NCI-H1092 (cell line): ENCODE data around the gene RCAN2.
"Not testable (repeated sequence)": the region's sequence is repeated elsewhere in the genome, so short reads cannot be mapped to it uniquely, and the experiment has no call there.

ENCODE experiments used
- DNase-seq: peaks from one replicate; lab custom pipeline; 2025; lab: John Stamatoyannopoulos, UW

Gene RCAN2

DNA sequence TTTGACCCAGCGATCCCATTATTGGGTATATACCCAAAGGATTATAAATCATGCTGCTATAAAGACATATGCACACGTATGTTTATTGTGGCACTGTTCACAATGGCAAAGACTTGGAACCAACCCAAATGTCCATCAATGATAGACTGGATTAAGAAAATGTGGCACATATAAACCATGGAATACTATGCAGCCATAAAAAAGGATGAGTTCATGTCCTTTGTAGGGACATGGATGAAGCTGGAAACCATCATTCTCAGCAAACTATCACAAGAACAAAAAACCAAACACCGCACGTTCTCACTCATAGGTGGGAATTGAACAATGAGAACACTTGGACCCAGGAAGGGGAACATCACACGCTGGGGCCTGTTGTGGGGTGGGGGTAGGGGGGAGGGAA is 103.5 kb downstream of the RCAN2 start:
- DNase-seq: not testable (repeated sequence)

DNA sequence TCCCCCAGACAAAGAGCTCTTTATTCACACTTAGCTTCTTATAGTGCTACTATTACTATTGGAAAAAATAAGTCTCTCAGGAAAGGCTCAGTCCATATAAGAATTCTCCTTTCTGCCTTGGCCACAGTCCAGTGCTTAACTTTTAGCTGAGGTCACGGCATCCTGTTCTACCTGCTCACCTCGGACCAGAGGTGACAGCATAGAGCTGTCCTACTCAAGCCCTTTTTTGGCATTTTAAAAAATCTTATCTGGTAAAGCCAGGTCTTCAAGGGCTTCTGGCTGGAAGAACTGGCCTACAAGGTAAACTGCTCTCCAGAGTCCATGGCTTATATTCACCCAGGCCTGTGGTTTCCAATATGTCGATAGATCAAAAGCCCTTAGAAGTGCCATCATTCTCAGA is 109.7 kb downstream of the RCAN2 start:
- no peak for DNase-seq

DNA sequence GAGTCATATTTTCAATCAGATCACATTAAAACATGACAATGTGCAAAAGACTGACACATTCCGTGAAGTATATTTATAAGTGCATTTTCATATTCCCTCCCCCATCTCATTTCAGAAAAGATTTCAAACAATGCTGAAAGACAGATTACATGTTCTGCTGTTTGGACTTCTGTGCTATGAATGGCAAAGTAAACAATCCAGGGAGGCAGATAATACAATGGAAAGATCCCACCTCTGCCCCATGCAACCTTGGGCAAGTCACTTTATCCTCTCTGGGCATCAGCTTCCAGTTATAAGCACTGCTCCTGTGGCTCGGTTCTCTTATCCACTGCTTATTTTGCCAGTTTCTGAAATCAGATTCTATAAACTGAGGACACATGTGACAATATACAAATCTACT is 110.2 kb downstream of the RCAN2 start:
- no peak for DNase-seq

DNA sequence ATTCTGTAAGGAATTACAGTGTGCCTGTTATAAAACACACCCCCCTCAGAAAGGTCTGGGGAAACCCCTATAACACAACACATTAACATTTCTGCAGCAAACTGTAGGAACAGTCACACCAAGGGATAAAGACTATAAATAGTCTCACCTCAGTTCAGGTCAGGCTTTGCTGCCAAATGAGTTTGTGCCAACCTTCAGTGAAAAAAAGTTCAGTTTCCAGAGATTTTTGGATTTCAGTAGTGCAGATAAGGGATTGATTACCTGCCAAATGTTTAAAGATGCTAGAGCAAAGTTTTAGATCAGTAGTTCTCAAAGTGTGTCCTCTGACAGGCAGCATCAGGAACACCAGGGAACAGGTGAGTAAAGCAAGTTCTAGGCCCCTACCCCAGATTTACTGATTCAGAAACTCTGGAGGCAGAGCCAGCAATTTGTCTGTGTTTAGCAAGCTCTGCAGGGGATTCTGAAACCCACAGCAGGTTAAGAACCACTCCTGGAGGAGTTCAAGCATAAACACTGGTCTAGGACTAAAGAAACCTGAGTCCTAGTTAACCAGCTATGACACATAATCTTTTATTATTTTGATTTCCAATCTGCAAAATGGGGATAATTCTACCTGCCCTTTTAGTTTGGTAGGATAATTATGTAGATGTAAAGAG is 111.0 kb downstream of the RCAN2 start:
- no peak for DNase-seq

DNA sequence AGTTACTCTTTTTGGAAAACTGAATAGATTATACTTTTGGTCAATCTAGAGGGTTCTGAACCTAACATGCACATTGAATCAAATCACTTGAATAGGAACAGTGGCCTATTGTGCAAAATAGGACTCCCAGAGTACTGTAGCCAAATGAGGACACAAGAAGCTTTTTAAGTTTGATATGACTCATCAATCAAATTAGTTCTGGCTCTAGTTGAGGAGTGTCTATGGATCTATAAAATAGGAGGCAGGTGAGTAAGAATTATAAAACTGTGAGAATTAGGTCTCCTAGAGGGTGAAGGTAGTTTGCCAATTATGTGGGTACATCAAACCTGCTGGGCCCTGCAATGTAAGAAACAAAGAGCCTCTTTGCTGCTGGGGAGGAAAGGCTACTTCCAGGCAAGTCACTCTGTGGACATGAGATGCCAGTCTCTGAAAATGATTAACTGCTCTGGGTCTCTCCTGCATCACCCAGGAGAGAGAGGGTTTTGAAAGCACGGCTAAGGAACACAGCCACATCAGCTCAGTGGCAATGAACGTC is 112.3 kb downstream of the RCAN2 start:
- DNase-seq: no peak

DNA sequence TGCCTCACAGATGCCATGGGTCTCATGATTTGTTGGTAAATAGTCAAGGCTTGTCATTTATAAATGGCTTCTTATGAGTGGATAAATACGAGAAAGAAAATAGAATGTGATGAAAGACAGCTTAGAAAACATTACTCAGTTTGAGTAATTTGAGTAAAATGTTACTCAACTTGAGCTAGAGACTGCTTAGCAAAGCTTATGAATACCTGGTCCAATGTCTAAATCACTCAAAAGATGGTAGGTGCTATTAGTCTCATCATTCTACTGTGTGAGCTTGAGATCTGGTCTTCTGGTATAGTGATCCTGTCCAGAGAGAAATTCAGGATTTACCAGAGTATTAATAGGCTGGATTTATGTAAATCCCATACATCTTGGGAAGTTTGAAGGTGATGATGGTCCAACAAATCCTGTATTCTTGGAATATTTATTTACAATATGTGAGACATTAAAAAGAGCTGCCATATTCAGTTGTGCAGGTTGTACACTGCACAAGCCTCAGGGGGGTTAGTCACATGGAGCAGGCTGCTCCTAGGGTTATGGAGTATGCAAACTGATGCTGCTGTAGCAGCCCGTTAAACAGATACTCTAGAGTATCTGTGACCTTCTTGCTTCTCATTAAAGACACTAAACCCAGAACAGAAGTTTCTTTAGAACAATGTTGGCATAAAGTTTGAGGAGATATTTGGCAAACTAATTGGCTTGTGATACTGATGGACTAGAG is 112.9 kb downstream of the RCAN2 start:
- DNase-seq: no peak

DNA sequence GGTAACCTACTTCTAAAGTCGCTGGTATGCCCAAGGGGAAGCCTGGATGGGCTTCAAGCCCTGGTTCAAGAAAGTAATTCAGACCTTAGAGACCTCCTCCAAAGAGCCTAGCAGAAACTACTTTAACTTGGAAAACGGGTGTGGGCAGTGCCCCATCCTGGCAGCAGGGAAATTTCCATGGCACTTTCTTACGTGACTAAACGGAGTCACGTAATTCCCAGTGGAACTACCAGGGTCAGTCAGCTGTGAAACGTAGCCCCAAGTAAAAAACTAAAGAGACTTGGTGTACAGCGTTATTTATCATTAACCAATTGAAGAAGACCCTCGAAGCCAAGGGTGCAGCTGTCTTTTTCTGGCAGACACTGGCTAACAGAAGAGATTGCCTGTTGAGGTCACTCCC is 114.0 kb downstream of the RCAN2 start:
- DNase-seq: no peak

DNA sequence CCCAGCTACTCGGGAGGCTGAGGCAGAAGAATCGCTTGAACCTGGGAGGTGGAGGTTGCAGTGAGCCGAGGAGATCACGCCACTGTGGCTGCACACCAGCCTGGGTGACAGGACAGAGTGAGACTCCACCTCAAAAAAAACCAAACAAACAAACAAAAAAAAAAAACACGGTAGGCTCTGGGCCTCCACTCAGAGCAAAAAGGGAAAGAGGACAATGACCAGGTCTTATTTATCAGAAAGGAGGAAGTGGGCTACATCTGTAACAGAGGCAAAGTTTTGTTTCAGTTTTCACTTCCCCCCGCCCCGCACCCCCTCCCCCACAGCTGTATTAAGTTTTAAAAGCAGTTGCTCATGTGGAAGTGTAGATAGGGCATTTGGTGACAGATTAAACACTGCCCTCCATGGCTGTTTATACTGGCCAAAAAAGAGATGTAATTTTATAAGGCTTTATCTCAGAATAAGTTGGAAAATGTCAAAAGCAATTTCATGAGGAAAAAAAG is 114.6 kb downstream of the RCAN2 start:
- DNase-seq: no peak

DNA sequence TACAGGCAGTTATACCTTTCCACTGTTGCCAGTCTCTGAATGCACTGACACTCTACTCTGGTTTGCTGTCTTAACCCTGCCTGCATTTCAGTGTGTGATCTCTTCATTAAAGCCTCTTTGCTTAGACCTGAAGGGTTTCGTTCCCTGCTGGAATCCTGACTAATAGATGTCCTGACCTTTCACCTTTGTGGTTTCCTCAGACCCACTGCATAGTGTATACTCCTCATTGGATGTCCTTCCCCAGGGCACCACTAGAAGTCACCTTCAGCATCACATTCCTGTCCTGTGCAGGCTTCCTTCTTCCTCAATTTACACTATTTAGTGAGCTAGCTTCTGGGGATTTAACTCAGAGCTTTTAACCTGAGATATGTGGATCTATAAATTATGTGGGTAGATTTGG is 120.6 kb downstream of the RCAN2 start:
- no peak for DNase-seq

DNA sequence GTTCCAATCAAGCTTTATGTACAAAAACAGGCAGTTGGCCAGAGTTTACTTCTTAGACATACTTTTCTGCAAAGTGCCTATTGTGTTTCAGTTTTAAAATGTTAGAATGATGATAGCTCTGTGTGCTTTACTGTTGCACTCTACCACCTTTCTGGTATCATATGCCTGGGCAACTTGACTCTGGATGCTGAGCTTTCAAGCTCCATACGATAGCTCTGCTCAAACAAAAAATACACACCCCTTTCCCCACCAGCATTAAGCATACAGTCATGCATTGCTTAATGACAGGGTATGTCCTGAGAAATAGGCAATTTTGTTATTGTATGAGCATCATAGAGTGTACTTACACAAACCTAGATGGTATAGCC is 123.1 kb downstream of the RCAN2 start:
- DNase-seq: peak; percentile 17

DNA sequence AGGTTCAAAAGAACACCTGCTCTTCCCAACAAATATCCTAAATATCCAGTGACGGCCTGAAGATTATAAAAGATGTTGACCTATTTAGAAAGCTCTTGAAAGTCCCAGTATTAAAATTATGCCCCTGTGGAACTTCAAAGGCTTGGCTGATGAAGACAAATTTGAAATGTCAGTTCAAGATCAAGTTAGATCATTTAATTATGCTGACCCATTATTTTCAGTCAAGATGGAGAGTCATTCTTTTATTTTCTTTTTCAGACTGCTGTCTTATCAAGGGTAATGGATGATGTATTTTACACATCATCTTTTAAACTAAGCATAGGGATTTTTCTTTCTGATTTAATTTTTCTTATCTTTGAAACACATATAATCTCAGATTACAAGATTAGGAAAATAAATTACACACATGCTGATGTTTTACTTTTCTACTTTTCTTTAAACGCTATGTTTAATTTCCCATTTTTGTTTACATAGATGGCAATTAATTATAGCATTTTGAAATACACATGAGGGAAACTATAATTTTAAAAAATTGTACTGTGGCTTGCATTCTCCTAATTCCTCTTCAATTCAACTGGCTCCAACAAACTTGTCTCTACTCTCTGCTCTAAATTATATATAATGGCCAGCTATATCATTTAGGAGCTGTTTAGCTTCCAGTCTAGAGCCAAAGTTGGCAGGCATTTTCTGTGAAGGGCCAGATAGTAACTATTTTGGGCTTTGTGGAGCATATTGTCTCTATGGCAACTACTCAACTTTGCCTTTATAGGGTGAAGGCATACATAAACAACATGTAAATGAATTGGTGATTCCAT is 123.7 kb downstream of the RCAN2 start:
- DNase-seq: no peak

DNA sequence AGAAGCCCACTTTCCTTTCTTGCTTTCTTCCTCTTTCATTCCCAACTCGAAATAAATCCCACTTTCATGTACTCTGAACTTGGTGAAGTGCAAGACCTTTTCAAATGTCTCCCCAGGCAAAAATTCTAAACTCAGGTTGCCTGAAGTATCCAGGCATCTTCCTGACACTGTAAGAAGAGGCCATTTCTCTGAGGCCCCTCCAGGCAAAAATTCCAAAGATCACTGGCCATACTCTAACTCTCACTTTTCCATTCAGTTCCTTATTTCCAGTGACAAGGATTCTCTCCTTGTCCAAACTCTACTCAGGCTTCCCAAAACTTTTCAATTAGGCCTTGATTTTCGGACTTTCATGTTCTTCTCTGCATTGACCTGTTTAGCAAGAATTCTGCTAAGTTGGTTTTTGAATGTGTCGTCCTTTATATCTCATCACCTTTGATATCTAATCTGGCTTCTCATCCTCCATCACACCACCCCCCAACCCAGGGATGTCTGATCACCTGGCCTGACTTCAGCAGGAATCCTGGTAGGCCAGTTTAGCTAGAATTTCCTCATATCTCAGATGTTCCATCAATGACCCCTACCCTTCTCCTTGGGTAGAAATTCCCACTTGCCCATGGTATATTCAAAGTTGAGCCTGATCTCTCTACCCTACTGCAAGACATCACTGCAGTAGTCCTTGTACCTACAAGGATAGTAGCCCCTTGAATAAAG is 124.9 kb downstream of the RCAN2 start:
- DNase-seq: no peak

DNA sequence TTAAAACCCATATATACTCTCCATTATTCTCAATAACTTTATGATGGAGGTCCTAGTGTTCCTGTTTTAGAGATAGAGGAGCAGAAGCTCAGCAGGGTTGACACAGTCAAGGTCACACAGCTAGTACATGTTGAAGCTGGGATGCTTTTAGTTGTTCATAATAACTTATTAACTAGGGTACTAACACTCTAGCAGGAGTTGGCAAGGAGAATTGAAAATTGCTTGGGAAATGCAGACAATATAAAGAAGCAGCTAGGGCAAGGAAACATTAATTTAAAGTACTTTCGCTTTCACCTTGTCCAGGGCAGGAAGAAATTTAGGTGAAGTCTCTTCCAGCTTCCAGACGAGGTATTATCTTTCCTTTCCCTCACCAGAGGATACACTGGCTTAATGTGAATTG is 133.7 kb downstream of the RCAN2 start:
- no peak for DNase-seq

DNA sequence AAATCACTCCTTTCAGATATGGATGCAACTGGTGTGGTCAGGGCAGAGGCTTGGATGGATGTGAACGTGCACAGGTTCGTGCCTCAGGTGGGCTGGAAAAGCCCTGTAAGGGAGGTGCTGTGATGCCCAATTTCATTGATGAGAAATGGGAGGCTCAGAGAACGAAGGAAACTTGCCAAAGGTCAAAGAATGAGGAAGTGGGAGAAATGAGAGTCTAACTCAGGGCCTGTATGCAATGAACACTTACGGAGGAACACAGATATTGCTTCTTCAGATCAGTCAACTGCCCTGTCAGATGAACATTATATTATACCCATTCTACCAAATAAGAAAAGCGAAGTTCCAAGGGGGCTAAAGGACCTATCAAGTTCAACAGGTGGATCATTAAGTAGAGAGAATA is 134.7 kb downstream of the RCAN2 start:
- DNase-seq: no peak

DNA sequence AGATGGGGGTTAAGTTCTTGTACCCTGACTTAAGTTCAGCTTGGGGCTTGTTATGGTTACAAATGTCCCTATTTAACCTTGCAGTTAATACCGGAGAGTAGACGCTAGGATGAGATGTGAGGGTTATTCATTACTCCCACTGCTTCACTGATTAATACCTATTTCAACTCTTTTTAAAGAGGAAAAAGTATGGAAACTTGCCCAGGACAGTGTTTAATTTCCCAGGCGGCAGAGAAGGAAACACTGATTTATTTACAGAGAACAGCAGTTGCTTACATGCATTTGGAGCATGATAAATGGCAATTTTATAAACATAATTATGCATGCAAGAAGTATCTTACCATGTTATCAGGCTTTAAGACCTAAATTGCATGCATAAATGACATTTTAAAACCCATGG is 137.7 kb downstream of the RCAN2 start:
- no peak for DNase-seq

DNA sequence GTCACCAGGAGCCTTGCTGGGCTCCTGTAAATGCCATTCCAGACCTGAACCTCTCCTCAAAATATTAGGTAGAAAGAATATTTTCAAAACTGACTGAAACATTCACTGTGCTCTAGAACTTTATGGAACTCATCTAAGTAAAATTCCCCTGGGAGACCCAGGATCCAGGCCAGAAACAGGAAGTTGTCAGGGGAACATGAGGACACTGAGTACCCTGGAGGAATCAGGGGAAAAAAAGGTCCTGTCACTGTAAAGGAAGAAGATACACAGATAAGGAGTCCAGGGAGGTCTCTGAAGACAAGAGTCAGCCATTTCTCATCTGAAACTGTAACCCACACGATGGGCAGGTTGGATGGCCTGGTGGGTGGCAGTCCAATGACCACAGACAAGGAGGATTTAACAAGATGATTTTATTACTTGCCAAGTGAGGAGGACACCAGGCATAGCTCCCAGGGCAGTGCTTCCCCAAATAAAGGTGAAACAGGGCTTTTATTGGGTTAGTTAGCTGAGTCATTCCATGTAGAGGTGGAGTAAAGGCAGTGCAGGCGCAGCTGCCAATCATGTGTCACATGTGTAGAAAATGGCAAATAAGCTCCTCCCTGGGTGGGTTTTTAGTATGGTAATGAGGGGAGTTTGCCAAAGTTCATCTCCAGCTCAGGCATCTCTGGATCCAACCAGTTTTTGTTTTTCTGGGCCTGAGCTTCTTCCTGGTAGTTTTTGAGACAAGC is 138.5 kb downstream of the RCAN2 start:
- no peak for DNase-seq

DNA sequence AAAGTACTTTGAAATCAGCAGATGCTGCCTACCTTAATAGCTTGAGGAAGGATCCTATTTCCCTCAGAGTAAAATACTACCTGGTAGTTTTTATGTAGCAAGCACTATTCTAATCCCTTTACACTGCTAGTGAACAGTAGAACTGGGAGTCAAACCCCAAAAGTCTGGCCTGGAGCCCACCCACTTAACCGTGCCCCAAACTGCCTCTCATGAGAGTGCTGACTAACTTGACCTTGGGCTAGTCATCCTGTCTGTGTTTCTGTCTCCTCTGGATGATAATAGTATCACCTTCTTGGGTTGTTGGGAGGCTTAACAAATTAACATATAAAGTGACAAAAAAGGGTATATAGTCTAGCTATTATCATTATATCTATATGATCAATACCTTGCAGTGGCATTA is 140.5 kb downstream of the RCAN2 start:
- no peak for DNase-seq

DNA sequence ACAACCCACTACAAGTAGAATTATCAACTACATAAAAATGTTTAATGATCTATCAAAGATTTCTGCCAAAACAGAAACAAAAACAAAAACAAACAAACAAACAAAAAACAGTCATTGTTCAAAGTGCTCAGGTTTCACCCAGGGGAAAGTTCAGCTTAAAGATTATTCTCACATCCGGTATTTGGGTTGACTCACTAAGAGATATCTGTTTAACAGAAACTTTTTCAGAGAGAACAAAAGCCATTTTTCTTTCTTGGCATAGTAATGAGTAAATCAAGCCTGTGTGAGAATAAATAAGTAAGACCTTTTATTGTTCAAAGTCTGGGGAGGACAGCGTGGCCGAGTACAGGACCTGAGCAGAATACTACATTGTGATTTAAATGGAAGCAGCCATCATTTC is 143.6 kb downstream of the RCAN2 start:
- DNase-seq: no peak

DNA sequence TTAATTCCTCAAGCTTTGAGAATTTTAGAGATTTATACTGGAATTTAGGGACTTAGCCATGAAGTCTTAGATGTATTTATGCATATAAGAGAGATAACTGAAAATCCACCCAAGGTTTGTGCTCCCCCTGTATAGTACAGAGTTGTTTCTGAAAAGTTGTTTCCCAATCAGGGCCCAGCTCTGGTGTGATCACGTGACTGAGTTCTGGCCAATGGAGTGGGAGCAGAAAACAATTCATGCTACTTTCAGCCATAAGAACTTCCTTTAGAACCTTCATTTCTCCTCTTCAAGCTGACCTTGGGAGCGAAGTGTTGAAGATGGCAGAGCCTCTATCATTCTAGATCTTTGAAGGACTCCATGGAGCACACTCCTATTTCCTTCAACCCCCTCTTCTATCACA is 151.0 kb downstream of the RCAN2 start:
- DNase-seq: no peak

DNA sequence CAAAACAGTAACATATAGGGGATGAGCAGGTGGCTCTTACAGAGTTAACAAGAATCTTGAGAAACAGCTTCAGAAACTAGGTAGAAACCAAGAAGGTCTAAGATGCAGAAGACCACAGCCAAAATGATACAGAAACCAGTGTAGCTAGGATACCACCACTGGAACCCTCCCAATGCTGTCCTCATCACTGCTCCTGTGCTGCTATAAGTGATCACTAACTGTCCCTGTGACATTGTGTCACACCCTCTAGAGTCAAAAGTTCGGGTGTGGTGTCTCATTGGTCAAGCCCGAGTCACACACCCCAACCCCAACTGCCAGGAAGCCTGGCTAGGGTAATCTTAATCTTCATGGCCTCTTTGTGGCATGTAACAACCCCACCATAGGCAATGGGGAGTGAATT is 153.1 kb downstream of the RCAN2 start:
- DNase-seq: no peak

DNA sequence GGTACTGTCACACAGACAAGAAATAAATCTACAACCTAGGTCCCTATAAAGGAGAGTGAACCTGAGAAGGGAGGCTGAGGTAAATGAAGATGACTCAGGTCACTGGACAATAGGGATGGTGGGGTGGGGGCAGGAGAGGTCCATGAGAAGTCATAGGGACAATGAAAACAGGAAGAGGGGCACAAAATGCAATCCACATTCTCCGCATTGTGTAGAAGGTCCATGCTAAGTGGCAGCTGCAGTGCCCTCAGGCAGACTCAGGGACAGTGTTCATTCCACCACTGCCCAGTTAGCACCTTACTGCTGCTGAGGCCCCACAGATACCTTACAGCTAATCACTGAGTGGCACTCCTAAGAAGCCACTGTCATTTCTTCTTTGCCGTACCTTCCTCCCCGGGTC is 156.8 kb downstream of the RCAN2 start:
- DNase-seq: no peak
